Measurements from ENCODE around the gene SUGCT. TPM values are rescaled to one million over a fixed set of nuclear protein-coding genes. Genes with fewer than 3 reads are reported as not detected.

Gene SUGCT
- polyA plus RNA-seq, 1 experiment, result 12.5 TPM

DNA sequence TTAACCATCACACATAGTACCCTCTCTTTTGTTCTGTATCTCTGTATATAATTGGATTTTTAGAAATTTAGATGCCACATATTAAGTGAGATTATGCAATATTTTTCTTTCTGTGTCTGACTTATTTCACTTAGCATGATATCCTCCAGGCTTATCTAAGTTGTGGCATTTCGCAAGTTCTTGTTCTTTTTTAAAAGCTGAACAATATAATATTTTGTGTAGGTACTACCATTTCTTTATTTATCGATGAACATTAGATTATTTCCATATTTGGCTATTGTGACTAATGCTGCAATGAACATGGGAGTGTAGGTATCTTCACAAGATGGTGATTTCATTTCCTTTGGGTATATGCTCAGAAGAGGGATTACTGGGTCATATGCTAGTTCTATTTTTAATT, 295.0 kb downstream of the SUGCT start:
- H3K9me3 ChIP-seq (ENCODE audit: control insufficient read depth, insufficient read depth, low read length), result no peaks in the 10 kb centered on the region
- POLR2A ChIA-PET, result no interaction called here
- no peak overlapping the region for H3K27ac ChIP-seq (ENCODE audit: low read depth, low read length)
- no peak overlapping the region for H3K4me3 ChIP-seq (ENCODE audit: low read depth, low read length)
- no peaks in the 10 kb centered on the region for H3K27me3 ChIP-seq (ENCODE audit: control insufficient read depth, insufficient read depth, low read length)
- CTCF ChIA-PET, result interaction anchor here (1.5 kb wide), 1 partner anchor 11 kb away, joined by 4 read pairs; no protein-coding TSS in a partner anchor
- no peak for DNase-seq (ENCODE audit: low read depth, low spot score)
- TF ChIP-seq, protein P1, sequence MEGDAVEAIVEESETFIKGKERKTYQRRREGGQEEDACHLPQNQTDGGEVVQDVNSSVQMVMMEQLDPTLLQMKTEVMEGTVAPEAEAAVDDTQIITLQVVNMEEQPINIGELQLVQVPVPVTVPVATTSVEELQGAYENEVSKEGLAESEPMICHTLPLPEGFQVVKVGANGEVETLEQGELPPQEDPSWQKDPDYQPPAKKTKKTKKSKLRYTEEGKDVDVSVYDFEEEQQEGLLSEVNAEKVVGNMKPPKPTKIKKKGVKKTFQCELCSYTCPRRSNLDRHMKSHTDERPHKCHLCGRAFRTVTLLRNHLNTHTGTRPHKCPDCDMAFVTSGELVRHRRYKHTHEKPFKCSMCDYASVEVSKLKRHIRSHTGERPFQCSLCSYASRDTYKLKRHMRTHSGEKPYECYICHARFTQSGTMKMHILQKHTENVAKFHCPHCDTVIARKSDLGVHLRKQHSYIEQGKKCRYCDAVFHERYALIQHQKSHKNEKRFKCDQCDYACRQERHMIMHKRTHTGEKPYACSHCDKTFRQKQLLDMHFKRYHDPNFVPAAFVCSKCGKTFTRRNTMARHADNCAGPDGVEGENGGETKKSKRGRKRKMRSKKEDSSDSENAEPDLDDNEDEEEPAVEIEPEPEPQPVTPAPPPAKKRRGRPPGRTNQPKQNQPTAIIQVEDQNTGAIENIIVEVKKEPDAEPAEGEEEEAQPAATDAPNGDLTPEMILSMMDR (IDR thresholded peaks at IDR 0.05; ENCODE audit: low read depth, low read length), result no peak

DNA sequence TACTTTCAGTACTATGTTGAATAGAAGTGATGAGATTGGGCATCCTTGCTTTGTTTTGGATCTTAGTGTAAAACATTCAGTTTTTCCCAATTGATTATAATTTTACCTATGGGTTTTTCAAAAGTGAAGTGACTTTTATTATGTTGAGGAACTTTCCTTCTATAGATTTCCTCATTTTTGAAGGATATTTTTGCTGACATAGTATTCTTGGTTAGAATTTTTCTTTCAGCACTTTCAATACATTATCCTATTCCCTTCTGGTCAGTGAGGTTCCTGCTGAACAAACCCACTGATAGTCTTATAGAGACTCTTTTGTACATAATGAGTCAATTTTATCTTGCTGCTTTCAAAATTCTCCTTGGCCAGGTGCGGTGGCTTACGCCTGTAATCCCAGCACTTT, 297.2 kb downstream of the SUGCT start:
- Histone ChIP-seq H3K4me3 (ENCODE audit: low read depth, low read length) (no peak overlapping the region), H3K27ac (ENCODE audit: low read depth, low read length) (no peak overlapping the region), H3K27me3 (ENCODE audit: control insufficient read depth, insufficient read depth, low read length) (no peaks in the 10 kb centered on the region), H3K9me3 (ENCODE audit: control insufficient read depth, insufficient read depth, low read length) (no peaks in the 10 kb centered on the region)
- ChIA-PET CTCF (no interaction called here), POLR2A (no interaction called here)
- TF ChIP-seq, protein P1 (IDR thresholded peaks at IDR 0.05; ENCODE audit: low read depth, low read length), result no peak
- no peak for DNase-seq (ENCODE audit: low read depth, low spot score)

DNA sequence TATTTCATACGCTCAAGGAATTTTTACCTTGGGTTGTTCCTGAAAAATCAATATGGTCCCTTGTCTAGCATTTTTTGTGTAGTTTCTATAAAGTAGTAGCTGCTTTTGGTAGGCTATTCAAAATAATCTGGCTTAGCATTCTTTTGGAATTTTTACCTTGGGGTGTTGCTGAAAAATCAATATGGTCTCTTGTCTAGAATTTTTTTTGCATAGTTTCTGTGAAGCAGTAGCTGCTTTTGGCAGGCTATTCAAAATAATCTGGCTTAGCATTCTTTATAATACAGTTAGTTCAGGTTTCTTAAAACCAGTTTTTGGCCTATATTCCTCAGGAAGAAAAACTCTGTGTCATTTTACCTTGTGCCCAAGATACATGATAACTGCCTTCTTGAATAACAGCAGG, 301.9 kb downstream of the SUGCT start:
- TF ChIP-seq, protein P1 (IDR thresholded peaks at IDR 0.05; ENCODE audit: low read depth, low read length), result no peak
- Histone ChIP-seq H3K27ac (ENCODE audit: low read depth, low read length) (no peak overlapping the region), H3K27me3 (ENCODE audit: control insufficient read depth, insufficient read depth, low read length) (no peaks in the 10 kb centered on the region), H3K9me3 (ENCODE audit: control insufficient read depth, insufficient read depth, low read length) (no peaks in the 10 kb centered on the region; the same call in 1 of the 2 replicates), H3K4me3 (ENCODE audit: low read depth, low read length) (no peak overlapping the region)
- no peak for DNase-seq (ENCODE audit: low read depth, low spot score)
- CTCF ChIA-PET, result no interaction called here
- POLR2A ChIA-PET, result no interaction called here

DNA sequence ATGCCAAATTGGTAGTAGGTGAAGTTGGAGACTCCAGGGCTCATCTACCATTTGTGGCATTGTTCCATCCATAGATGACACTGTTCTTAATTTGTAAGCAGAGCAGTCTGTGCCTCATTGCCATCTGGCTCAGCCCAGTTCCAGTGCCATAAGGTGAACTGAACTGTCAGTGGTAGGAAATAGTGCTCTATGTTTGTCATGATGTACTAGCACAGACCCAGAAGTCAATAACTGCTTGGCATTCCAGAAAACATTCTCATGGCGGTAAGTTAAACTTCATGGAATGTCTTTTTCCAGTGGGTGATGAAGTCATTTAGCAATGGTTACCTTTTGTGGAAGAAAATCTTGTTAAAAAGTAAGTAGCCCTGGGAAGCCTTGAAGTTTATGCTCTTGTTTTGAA, 302.7 kb downstream of the SUGCT start:
- Histone ChIP-seq H3K4me3 (ENCODE audit: low read depth, low read length) (no peak overlapping the region), H3K9me3 (ENCODE audit: control insufficient read depth, insufficient read depth, low read length) (no peaks in the 10 kb centered on the region; the same call in 1 of the 2 replicates), H3K27me3 (ENCODE audit: control insufficient read depth, insufficient read depth, low read length) (no peaks in the 10 kb centered on the region), H3K27ac (ENCODE audit: low read depth, low read length) (peak overlapping the region; percentile 71)
- ChIA-PET CTCF (no interaction called here), POLR2A (no interaction called here)
- DNase-seq (ENCODE audit: low read depth, low spot score), result peak; percentile 76
- TF ChIP-seq, protein P1 (IDR thresholded peaks at IDR 0.05; ENCODE audit: low read depth, low read length), result no peak

DNA sequence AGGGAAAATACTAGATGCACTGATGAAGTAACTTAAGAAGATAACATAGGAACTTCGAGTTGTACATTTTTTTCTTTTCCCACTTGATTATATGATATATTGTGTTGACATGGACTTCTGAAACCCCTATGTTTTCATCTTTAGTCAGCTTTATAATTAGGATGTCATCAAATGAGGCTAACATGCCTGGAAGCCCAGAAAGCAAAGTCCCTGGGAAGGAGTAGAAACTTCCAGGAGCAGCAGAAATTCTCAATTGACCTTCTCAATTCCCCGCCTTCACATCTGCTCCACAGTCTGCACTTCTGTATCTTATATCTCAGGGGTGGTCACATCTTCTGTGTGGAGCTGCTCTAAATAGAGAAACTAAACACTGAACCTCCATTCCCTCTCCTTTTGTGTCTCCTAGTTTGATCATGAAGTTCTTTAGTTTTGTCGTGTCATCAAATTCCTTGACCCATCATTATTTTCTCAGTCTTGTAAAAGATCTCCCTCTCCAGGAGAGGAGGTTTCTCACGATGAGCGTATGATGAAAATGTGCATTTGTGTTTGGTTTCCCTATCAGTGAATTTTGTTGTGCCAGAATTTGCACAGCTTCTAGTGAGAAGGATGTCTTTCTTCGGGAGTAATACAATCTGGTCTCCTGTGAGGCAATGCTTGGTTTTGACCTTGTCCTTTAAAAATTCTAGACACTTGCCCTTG, 303.3 kb downstream of the SUGCT start:
- POLR2A ChIA-PET, result no interaction called here
- TF ChIP-seq, protein P1 (IDR thresholded peaks at IDR 0.05; ENCODE audit: low read depth, low read length), result no peak
- CTCF ChIA-PET, result no interaction called here
- Histone ChIP-seq H3K27ac (ENCODE audit: low read depth, low read length) (peak overlapping the region; percentile 91), H3K9me3 (ENCODE audit: control insufficient read depth, insufficient read depth, low read length) (no peaks in the 10 kb centered on the region; the same call in 1 of the 2 replicates), H3K4me3 (ENCODE audit: low read depth, low read length) (no peak overlapping the region), H3K27me3 (ENCODE audit: control insufficient read depth, insufficient read depth, low read length) (no peaks in the 10 kb centered on the region)
- no peak for DNase-seq (ENCODE audit: low read depth, low spot score)

All from AG04450 (cell line).